HG03039 (cell line): Measurements from ENCODE around the gene OGFR.

Source experiments
- ATAC-seq: cut with Tn5 transposase; IDR thresholded peaks from one replicate; pipeline ENCODE4 v1.9.1; 2021; ENCODE audit warnings: mild to moderate bottlenecking, moderate library complexity; ENCODE audit not compliant: unreplicated experiment

Gene OGFR

GRCh38 chr20:62824476-62825332, 20.1 kb downstream of the OGFR start:
- no peak for ATAC-seq

DNA sequence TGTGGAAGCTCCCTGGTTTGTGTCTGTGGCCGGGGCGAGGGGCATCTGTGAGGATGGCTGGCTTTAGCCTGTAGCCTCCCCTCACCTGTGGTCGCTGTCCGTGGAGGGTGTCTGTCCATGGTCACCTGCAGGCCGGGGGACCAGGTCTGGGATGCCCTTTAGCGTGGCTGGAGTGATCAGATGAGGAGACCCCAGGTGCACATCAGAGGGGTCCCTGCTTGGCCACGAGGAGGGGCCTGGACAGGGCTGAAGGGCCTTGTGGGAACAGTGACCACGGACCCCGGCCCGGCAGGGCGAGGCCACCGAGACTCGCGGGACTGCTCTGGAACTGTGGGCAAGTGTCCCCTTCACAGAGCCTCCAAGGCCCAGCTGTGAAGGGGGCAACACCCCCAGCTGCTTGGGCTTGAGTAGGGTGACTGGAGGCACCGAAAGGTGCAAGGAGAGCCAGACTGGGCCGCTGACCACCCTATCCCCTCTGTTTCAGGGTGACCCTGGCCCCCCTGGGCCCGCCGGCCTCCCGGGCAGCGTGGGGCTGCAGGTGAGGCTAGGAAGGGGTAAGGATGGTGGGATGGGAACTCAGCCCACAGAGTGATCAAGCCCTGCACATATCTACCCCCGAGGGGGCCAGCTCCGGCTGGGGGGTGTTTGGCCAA, 20.8 kb downstream of the OGFR start:
- ATAC-seq = no peak

DNA sequence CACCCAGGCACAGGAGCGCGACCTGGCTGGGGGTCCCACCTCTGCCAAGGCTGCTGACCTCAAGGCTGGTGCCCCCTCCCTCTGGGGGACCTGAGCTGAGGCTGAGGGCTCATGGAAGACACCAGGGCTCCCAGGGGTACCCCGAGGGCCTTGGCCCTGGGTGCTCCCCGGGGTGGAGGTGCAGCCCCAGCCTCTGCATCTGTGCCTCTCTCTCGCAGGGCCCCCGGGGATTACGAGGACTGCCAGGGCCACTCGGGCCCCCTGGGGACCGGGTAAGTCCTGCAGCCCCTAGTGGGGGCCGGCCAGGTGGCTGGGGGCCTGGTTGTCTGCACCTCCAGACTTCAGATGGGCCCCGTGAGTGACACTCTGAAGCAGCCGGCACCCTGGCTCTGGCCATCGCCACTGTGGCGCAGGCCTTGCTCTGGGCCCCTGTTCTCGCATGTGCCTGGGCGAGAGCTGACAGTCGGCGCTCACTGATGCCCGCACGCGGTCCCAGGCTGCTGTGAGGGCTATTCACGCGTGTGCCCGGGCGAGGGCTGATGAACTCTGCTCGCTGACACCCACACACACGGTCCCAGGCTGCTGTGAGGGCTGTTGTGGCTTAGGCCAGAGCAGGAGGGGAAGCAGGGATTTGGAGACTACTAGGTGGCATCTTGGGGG, 21.5 kb downstream of the OGFR start:
- ATAC-seq = no peak

DNA sequence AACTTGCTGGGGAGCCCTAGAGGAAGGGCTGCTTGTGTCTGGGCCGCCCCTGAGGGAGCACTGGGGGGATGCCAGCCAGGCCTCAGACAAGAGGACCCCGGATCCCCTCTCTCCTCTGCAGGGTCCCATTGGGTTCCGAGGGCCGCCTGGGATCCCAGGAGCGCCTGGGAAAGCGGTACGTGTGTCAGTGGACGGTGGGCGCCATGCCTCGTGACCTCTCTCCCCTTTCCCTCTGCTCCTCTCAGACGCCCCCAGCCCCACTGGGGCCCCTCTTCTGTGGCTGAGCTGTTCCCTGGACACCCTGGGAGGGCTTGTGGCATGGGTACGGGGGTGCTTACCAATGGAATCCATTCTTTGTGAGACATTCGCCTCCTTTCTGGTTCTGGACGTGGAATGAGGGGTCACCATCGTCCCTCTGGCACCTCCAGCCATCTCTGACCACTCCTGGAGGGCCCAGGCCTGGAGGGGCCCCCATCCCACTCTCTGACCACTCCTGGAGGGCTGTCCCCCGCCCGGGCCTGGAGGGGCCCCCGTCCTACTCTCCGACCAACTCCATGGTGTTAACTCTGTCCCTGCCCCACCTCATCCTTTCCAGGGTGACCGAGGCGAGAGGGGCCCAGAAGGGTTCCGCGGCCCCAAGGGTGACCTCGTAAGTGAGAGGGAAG, 22.1 kb downstream of the OGFR start:
- ATAC-seq = no peak

- ATAC-seq = no peak
Observed at GRCh38 chr20:62827311-62828038, 22.8 kb downstream of the OGFR start.

- ATAC-seq = no peak
Observed at GRCh38 chr20:62828051-62828450, 23.4 kb downstream of the OGFR start.

GRCh38 chr20:62828511-62829230, 24.0 kb downstream of the OGFR start:
- ATAC-seq = no peak

GRCh38 chr20:62829231-62830230, 24.9 kb downstream of the OGFR start:
- ATAC-seq = no peak

- ATAC-seq = no peak
Observed at GRCh38 chr20:62830251-62830650, 25.6 kb downstream of the OGFR start.

DNA sequence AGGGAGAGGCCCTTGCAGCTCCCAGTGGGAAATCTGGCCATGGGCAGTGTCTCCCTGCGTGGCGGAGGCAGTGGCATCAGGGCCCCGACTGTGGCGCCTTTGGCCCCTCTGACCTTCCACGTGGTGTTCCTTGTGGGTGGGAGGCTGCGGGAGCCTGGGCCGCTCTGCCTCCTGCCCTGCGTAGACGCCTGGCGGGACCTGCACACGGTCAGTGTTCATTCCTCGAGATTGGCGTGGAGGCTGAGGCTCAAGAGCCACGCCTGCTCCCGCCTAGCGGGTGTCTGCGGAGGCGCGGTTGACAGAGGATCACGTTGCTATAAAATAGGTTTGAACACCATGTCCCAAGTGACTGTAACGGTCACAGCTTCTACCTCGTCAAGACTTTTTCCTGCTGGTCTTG, 26.2 kb downstream of the OGFR start:
- ATAC-seq = no peak

DNA sequence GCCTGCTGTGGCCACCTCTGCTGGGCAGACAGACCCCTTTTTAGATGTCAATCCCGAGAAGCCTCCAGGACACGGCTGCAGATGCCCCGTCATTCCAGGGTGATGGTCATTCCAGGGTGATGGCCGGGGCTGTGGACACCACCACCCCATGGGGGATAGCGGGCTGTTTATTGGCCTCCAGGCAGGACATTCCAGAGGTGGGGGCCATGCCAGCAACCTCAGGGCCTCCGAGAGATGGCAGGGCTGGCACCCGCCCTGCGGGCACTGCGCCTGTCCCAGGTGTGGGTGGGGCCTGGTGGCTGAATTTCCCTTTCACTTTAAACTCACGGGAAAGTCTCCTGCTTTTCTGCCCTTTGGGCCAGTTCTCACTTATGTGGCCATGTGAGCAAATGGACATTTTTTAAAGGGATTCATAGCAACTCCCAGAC, 26.7 kb downstream of the OGFR start:
- no peak for ATAC-seq

DNA sequence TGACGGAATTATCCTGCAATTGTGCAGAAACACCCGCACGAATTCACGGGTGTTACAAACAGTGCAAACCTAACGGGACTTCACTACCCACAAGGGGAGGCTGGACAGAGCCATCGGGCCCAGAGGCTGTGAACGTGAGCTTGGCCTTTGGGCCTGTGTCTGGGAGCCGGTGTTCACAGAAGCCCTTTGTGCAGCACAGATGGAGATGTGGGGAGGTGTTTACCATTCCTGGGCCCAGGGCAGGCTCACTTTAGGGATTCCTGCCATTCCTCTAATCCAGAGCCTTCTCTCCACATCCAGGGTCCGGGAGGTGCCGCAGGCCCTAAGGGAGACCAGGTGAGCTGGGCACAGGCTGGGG, 27.2 kb downstream of the OGFR start:
- ATAC-seq = no peak

DNA sequence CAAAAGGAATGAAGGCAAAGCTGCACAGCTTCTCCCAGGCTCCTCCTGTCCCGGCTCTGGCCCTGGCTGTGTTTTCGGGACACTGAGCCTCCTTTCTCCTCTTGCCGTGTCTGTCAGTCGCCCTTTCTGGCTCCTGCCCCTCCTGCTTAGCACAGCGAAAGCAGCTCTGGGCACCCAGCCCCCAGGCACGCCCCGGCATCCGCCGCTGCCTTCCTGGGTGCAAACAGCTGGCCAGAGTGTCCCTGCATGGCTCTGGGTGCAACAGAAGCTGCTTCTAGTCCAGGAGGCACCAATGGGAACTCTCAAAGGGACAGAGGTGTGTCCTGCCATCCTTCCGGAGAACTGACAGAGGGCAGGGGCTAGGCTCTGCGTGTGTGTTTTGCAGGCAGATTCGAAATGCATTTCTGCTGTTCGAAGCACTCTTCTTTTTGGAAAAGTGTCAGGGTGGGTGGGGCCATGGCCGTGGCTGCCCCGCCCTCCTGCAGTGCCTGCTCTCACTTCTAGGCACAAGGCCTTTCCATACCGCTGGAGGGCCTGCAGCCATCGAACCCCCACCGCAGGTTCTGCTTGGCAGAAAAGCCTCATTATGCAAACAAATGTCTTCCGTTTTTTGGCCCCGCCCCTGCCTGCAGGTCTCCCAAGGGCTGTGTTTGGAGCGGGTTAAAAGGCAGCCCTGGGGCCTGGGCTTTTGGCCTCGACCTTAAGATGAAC, 27.7 kb downstream of the OGFR start:
- ATAC-seq = no peak

GRCh38 chr20:62832951-62833391, 28.3 kb downstream of the OGFR start:
- no peak for ATAC-seq

GRCh38 chr20:62834967-62835730, 30.5 kb downstream of the OGFR start:
- no peak for ATAC-seq

- no peak for ATAC-seq
Observed at GRCh38 chr20:62835931-62836861, 31.6 kb downstream of the OGFR start.
